Activated CD4-positive, alpha-beta T cell treated with anti-CD3 and anti-CD28 coated beads, Interleukin-2, Interleukin-4, amounts not matched to agents 100 ng/mL and 50 ng/mL, durations not matched to agents 16 hours and 8 hours (primary cell): ENCODE measurements around the gene SNAPIN.
A peak's percentile ranks its signal among the peaks of the same experiment; 100 is the strongest.

ENCODE experiments used
- DNase-seq: peaks from one replicate; pipeline ENCODE4 v3.0.0-alpha.2; 2020; ENCODE audit warnings: low spot score

The SNAPIN gene, protein sequence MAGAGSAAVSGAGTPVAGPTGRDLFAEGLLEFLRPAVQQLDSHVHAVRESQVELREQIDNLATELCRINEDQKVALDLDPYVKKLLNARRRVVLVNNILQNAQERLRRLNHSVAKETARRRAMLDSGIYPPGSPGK

DNA sequence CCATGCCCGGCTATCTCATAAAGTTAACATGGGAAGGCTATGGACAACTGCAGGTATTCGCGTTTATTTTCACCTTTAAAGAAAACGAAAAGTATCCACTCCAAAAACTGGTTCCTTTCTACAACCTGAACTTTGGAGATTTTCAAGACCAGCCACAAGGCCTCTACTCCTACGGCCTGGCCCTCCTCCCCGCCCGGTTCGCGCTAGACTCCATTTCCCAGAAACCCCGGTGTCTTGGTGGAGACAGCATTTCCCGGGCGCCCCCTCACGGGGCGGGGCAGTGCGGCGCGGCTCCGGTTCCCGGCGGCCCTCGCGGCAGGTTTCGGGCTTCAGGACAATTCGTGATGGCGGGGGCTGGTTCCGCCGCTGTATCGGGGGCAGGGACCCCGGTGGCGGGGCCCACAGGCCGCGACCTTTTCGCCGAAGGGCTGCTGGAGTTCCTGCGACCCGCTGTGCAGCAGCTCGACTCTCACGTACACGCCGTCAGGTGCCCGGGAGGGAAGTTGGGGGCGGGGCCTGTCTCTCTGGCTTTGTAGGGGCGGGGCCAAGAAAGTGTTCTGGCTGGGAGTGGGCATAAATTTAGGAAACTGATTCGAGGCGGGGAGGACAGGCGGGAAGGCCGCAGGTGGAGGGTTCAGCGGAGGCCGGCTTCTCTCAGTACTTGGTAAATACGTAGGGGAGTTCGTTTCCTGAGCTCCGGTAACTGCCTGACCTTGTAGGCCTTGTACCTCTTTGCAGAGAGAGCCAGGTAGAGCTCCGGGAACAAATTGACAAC is at the start of gene SNAPIN:
TSS of gene SNAPIN (plus strand) at position 304 of the 775 bp plus-strand sequence. CDS start at position 345, 41 bp downstream.
- DNase-seq = peak; percentile 92

DNA sequence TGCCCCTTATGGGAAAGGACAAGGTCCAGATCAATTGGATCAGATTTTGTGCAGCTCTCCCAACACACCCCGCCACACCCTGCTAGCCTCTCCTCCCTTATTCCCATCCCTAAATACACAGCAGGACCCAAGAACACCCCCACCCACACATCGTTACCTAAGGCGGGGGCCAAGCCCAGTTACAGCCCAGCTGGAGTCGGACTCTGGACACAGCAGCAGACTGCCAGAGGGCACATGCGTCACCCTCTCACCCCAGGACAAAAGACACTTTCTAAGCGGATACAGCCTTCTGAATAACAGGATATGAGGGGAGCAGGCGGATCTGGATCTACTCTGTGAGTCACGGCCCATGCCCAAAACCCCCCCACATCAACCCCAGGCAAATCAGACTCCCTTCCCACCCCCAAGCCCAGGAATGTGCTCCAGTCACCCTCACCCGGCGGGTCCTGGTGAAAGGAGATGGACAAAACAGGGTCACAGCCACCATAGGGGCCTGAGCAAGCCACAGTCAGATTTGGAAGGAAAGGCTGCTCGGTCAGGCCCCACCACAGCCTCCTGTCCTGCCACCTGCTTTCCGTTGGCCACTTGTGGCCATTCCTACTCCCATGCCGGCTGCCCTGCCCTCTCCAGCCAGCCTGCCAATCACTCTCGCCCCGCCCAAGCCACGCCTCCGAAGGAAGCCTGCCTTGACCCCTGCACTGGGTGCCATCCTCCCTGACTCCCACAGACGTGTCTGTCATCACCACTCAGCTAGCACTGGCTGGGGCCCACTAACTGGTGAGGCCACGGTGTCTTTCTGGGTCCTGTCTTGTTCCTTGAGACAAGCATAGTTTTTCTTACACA is 49.5 kb upstream of the SNAPIN start:
- DNase-seq = no peak

DNA sequence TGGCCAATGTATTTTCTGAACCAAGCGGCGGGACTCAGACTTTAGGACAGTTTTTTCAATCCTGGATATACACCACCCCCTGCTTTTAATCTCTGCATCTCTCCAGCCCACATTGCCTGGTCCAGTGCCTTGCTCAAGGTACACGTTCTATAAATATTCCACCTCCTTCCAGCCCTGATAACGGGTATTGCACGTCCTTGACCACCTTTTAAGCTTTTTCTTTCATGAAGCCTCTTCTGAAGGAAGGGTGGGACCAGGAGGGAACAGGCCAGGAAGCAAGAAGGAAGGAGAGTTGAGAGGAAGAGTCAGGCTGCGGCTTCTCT is 49.0 kb upstream of the SNAPIN start:
- no peak for DNase-seq

DNA sequence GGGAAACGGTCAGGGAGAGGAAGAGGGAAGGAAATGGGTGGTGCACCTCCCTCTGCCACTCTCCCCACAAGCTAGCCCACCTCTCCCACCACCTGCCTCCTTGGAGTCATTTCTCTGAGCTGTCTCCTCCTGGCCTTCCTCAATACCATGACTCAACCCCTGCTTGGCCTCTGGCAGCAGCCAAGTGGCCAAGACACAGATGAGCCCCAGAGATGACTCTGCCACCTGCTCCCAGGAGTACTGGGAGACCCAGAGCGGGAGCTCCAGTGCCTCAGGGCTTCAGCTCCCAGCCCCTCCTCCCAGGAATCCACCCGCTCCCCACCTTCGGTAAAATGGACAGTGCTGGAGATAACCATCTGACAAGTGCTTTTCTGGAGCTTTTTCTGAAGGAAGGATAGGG is 48.2 kb upstream of the SNAPIN start:
- no peak for DNase-seq

DNA sequence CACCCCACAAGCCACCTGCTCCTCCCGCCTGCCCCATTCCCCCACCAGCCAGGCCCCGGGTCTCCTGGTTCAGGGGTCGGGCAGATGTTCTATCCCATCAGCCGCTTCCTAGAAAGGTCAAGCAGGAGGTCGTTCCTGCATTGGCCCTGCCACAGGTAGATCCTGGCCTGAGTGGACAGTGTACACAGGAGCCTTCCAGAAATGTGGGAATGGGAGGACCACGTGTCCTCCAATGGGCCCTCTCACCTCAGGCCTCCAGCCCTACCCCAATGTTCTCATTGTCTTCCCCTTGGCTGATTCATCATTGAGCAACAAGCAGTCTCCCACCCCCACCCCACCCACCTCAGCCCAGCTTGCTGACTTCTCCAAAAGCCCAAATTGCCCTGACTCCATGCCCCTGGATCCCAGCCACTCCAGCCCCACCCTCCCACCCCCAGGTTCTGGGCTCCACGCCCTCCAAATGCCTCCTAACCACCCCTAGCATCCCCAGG is 47.6 kb upstream of the SNAPIN start:
- no peak for DNase-seq

DNA sequence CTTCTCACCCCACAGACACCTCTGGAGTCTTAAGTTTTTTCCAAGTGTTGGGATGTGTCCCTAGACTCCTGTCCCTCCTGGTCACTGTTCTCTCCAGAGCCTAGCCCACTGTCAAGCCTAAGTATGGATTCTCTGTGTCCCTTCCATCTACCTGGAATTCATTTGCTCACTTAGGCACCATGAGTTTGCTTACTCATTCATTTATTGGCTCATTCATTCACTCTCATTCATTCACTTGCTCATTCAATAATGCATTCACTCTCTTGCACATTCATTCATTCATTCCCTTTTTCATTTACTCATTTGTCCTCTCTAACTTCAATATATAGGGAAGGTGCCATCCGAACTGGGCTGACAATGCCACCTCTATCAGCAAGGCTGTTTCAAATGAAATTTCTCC is 47.1 kb upstream of the SNAPIN start:
- DNase-seq = no peak

DNA sequence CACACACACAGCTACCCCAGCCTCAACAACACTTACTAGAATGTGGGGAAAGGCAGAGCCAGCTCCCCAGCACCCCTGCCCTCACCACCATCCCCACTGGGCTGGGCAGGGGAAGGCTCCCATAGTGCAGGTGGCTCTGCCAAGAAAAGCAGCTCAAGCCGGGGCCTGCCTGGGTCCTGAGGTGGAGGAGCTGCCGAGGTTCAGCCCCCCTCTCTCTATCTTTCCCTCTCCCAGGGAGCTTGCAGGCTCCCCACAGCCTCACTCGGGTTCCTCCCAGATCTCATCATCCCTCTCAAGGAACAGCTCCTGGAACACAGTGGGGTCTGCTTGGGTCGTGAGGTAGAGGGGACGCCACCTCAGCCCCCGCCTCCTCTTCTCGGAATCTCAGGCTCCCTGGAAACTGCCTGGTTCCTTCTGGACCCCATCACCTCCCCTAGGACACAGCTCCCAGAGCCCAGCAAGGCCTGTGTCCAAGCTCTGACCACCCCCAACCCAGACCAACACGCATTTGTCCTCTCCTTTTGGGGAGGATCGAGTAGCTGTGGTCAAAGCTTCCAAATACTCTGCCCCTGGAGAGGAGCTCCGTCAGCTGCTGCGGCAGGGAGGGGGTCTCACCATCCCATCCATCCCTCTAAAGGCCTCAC is 46.3 kb upstream of the SNAPIN start:
- DNase-seq = no peak

DNA sequence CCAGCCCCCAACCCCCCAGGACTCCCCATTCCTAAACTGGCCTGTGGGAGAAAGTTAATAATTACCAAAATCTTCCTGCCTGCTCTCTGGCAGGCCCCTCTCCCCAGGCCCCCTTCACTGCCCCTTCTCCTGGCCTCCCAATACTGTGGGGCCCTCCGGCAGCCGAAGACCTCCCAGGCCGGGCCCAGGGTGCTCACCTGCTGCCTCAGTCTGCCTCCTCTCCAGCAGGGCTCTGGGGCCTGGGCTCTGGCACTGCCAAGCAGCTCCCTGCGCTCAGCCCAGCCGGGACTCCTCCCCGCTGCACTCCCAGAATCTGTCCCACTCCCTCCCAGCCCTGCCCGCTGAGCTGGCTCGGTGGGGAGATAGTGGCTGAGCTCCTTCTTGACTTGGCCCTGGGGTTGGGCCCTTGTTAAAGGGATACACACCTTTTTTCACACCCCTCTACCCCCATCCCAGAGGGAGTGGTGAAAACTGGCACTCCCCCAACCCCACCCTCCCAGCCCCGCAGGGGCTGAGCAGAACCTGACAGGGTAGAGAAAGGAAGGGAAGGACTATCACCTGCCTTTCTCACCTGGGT is 45.7 kb upstream of the SNAPIN start, which contains the start of gene S100A16:
TSS of gene S100A16 (minus strand) at position 383 of the 577 bp plus-strand sequence. CDS start 4,986 bp downstream, outside the sequence.
- no peak for DNase-seq

DNA sequence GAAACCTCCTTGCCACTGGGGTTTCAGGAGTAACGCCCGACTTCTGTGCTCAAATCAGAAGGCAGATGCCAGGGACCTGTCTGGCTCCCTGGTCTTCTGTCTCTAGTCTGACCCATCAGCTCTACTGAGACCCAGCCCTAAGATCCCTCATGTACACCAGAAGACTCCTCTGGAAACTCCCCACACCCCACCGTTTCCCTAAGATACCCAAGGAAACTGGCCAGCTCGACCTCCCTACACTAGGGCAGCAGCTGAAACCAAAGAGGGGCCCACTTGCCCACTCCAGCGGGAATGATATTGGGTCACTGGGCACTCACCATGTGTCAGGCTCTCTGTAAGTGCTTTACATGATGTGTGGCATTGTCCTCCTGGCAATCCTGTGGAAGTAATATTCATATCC is 45.1 kb upstream of the SNAPIN start:
- no peak for DNase-seq

DNA sequence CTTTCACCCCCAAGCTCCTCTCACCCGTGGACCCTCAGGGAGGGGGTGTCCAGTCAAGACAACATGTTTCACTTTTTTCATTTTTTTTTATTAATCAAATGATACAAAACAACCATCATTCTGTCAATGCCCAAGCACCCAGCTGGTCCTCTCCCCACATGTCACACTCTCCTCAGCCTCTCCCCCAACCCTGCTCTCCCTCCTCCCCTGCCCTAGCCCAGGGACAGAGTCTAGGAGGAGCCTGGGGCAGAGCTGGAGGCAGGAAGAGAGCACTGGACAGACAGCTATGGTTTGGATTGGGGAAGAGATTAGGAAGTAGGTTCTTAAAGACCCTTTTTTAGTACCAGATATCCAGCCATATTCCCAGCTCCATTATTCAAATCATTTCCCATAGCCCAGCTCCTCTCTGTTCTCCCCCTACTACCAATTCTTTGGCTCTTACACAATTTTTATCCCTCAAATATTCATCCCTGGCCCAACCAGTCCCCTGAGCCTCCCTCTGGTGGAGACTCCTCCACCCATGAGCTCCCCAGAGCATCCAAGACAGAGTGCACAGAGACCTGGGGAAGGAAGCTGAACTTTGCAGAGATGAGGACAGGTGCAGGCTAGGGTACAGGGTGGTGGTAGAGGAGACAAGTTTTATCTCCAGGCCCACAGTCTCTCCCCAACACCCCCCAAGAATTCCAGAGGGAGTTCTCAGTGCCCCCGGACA is 44.2 kb upstream of the SNAPIN start:
- no peak for DNase-seq

DNA sequence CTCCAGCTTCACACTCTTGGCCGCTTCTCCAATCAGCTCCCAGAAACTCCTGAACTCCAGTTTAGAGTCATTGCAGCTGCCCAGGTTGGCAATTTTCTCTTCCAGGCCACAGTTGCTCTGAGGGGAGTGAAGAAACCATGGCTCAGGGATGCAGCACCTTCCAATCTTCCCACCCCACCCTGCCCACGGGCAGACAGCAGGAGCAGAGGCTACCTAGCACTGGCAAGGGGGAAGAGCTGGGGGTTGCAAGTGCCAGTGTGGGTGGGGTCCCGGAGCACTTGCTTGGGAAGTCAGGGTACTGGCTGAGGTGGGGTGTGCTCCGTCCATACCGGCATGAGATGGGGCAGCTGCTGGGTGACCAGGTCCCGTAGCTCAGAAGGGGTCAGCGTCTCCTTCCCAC is 43.6 kb upstream of the SNAPIN start:
- DNase-seq = no peak

DNA sequence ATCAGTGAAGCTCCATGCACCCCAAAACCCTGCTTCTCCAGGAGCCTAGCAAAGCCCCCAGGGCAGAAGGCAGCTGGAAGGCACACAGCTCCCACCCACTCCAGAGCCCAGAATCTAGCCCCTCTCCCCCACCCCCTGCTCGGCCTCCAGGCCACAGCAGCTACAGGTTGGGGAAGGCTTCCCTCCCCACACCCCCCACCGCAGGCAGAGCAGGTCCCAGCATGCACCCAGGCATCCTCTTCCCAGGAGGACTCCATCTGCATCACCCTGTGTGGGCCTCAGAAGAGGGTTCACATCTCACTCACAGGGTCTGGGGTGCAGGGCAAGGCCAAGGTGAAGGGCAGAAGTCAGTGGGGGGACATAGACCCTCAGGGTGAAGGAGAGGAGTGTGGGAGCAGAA is 43.1 kb upstream of the SNAPIN start:
- DNase-seq = no peak

DNA sequence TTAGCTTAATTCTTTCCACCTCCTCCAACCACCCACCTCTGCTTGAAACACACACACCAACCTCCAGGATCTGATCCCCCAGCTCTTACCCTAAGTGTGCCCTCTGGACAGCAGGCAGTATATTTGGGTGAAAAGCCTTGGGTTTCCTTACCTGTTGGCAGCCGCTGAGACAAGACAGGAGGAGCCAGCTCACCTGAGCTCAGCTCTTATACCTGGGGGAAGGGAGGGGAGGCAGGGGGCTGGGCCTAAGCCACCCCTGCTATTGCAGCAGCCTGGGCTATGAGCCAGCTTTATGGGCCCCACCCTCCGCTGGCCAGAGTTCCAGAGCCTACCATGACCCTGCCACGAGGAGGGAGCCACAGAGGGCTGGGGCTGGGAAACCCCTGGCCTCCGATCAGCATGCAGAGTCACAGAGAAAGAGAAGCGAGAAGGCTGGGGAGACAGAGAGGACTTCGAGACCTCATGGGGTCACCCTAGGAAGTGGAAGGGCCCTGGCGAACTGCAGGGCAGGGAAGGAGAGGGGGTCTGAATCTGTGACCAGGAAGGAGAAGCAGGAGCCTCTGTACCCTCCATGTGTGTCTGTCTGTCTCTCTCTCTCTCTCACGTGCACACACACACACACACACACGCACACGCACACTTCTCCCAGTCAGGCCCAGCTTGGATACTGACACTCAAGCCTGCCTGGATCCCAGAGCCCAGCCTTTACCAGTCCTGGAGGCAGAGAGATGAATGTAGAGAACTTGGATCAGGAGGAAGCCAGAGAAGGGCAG is 42.2 kb upstream of the SNAPIN start, which contains the start of gene S100A14:
TSS of gene S100A14 (minus strand) at position 182 of the 773 bp plus-strand sequence. CDS start 467 bp downstream, outside the sequence.
- no peak for DNase-seq

DNA sequence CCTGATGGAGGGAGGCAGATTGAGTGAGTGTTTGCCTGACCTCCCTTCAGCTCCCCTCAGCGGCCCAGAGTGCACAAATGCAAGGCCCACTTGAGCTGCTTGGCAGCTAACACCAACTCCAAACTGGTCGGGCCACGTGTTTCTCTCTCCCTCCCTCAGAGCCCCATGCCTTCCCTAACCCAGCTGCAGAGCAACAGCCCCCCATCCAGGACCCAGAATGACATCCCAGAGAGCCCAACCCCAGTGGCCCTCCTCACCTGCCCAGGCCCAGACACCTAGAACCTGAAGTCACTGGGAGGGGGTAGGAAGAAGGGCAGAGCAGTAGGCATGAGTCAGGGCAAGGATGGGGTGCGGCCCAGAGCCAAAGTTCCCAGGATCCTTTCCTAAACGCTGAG is 41.6 kb upstream of the SNAPIN start:
- DNase-seq = no peak

DNA sequence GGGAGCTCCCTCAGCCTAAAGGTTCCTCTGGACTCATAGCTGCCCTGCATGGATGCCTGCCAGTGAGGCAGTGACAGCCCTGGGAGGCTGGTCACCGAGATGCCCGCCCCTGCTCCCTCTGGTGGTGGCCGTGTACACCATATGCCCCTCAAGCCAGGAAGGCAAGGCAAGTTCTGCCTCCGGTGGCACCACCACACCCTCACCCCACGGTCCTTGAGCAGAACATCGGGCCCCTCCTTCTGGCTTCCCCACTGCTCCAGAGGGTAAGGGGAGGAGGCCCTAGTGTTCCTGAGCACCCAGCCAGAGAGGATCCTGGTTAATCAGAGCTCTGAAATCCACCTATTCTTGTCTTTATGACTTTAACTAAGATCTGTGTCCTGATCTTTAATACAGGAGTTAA is 40.8 kb upstream of the SNAPIN start:
- peak; percentile 78 for DNase-seq

DNA sequence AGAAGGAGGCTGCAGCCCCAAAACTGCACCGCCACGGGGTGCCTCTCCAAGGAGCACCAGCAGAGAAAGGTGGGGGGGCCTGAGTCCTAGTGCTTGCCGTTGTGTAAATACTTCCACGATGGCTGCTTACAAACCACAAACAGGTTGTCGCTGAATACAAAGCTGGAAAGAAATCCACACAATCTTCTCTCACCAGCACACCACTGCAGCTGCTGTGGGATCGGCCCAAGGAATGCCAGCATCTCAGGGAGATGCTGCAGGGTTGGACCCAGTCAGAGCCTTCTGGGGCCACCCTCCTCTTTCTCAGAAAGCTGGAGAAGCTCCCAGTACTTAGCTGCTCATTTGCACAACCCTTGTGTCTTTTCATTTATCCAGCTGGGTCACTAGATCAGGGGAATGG is 39.3 kb upstream of the SNAPIN start:
- DNase-seq = no peak

DNA sequence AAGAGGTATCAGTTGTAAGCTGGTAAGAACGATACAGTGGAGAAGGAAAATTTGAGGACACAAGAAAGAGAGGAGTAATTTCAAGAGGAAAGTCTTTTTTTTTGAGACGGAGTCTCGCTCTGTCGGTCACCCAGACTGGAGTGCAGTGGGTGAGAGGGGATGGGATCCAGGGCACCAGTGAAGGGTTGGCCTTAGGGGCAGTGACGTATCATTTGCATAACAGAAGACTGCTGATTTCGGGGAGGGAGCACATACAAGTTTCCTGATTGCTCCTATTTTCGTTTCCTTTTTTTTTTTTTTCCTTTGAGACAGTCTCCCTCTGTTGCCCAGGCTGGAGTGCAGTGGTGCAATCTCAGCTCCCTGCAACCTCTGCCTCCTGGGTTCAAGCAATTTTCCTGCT is 35.4 kb upstream of the SNAPIN start:
- DNase-seq = no peak

DNA sequence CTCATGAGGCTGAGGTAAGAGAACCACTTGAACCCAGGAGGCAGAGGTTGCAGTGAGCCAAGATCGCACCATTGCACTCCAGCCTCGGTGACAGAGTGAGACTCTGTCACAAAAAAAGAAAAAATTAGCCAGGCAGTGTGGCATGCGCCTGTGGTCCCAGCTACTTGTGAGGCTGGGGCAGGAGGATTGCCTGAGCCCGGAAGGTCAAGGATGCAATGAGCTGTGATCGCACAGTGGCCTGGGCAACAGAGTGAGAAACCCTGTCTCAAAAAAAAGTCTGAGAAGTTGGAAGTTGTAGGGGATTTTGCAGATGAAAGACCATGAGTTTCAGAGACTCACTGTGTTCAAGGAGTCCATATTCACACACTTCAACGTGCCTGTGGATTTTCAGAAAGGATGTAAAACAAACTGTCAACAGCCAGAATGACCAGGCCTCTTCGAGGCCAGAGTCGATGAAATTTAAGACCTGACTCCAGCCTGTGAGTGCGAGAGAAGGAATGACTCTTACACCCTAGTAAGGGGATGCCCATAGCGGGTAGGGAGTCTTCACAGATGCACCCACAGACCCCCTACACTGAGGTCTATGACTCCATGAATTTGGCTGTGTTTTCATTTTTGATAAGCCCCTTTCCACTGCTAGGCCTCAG is 33.4 kb upstream of the SNAPIN start:
- no peak for DNase-seq

DNA sequence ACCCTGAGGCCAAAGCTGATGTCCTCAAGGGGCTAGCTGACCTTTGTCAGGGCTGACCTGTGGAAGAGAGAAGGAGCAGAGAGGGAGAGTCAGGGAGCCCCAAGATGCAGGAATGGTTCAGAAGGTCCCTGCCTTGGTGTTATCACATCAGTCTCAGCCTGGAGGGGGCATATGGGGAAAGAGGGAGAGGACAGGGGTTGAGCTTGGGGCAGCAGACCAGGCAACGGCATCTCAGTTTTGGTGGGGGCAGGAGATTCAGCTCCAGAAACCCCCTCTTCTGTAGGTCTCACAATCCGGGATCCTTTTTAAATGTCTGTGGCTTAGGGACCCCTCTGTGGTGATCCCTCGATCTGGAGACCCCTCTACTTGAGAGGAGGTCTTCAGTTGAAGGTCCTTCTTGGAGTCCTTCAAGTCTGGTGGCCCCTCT is 32.0 kb upstream of the SNAPIN start:
- DNase-seq = no peak
